ENCODE results near the gene KY. TPM values are rescaled to one million over a fixed set of nuclear protein-coding genes. Genes with fewer than 3 reads are reported as not detected.

Gene KY
- total and polyA plus RNA-seq, 8 donors: 0.10 to 4.3 (median 1.1) TPM

GRCh38 chr3:134619301-134619615 is 31.6 kb downstream of the KY start:
- Histone ChIP-seq H3K9me3 (no peaks in the 10 kb centered on the region), H3K4me1 (no peaks in the 10 kb centered on the region), H3K27ac (no peak overlapping the region), H3K4me3 (no peak overlapping the region), H3K27me3 (no peaks in the 10 kb centered on the region), H3K36me3 (no peaks in the 10 kb centered on the region)
- no peak for DNase-seq
- no peak for ATAC-seq
- intact Hi-C loops (cut with DNase I): no loop called here
- TF ChIP-seq CTCF (IDR thresholded peaks at IDR 0.05): no peak

- intact Hi-C loops (cut with DNase I): no loop called here
- Histone ChIP-seq H3K27ac (no peak overlapping the region), H3K36me3 (no peaks in the 10 kb centered on the region), H3K9me3 (no peaks in the 10 kb centered on the region), H3K4me3 (no peak overlapping the region), H3K4me1 (no peaks in the 10 kb centered on the region), H3K27me3 (no peaks in the 10 kb centered on the region)
- no peak for TF ChIP-seq CTCF (IDR thresholded peaks at IDR 0.05)
- no peak for ATAC-seq
- no peak for DNase-seq
Measured at GRCh38 chr3:134618478-134619300, 32.1 kb downstream of the KY start.

GRCh38 chr3:134617608-134618477 is 33.0 kb downstream of the KY start:
- intact Hi-C loops (cut with DNase I): no loop called here
- H3K4me3 ChIP-seq: no peak overlapping the region
- H3K27me3 ChIP-seq: no peaks in the 10 kb centered on the region
- no peaks in the 10 kb centered on the region for H3K9me3 ChIP-seq
- H3K4me1 ChIP-seq: no peaks in the 10 kb centered on the region
- ATAC-seq: no peak
- no peak for DNase-seq
- no peak for TF ChIP-seq CTCF (IDR thresholded peaks at IDR 0.05)
- H3K27ac ChIP-seq: no peak overlapping the region
- no peaks in the 10 kb centered on the region for H3K36me3 ChIP-seq

- H3K4me1 ChIP-seq: no peaks in the 10 kb centered on the region
- no peaks in the 10 kb centered on the region for H3K9me3 ChIP-seq
- ATAC-seq (no peak), DNase-seq (no peak)
- no peak for TF ChIP-seq CTCF (IDR thresholded peaks at IDR 0.05)
- H3K27me3 ChIP-seq: no peaks in the 10 kb centered on the region
- no peaks in the 10 kb centered on the region for H3K36me3 ChIP-seq
- intact Hi-C loops (cut with DNase I): no loop called here
- no peak overlapping the region for H3K27ac ChIP-seq
- no peak overlapping the region for H3K4me3 ChIP-seq
Measured at GRCh38 chr3:134615743-134616142, 35.1 kb downstream of the KY start.

GRCh38 chr3:134614955-134615354 is 35.9 kb downstream of the KY start:
- no peak for TF ChIP-seq CTCF (IDR thresholded peaks at IDR 0.05)
- H3K36me3 ChIP-seq: no peaks in the 10 kb centered on the region
- H3K27ac ChIP-seq: no peak overlapping the region
- no peaks in the 10 kb centered on the region for H3K9me3 ChIP-seq
- H3K27me3 ChIP-seq: no peaks in the 10 kb centered on the region
- no peaks in the 10 kb centered on the region for H3K4me1 ChIP-seq
- DNase-seq (no peak), ATAC-seq (no peak)
- intact Hi-C loops (cut with DNase I): no loop called here
- no peak overlapping the region for H3K4me3 ChIP-seq

All from left lung (tissue), 10 donors.